Stimulated activated CD8-positive, alpha-beta memory T cell treated with anti-CD3 and anti-CD28 coated beads, Interleukin-12 subunit alpha, Interleukin-12 subunit beta, amount 100 ng/mL, for 1 hour (primary cell): Measurements from ENCODE around the gene MORN1.

Experiments
- DNase-seq: peaks from one replicate; pipeline ENCODE4 v3.0.0-alpha.2; 2020; ENCODE audit warnings: low read depth

The MORN1 gene

DNA sequence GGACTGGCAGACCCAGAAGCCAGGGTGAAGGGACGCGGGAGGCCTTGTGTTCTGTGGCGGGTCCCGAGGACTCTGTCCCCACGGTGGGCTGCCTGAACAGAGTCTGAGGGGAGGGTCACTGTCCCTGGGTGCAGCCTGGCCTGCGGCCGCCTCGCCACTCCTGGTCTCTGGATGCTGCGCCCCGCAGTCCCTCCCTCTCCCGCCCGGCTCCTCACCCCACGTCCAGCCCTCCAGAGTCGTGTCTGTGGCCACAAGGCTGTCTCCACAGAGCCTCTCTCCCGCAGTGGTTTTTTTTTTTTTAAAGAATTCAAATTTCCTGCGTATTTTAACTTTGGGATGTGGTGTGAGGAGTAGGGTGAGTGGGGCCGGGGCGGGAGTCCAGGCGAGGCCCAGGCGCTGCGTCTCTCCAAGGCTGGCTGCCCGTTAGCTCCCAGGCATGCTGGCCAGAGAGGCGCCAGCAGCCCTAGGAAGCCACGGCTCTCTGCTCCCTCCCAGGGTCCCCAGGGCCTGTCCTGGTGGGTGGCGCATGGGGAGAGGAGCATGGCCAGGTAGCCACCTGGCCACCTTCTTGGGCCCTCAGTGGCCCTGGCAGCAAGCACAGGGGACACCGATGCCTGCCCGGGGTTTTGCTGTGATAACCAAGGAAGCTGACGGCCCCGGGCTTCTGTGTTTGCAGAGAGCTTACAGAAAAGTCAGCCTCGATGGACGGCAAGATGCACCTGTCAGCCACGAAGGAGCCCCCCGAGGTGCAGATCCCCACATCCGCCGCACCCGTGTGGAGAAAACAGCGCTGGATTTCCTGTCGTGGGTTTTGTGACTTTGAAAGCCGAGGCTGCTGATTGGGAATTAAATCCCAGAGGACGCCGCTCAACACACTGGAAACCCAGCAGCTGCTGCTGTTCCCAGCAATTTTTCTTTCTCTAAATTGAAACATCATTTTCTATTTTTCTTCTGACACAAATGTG is 72.8 kb downstream of the MORN1 start:
- DNase-seq = no peak

GRCh38 chr1:2317230-2318065 is 73.9 kb downstream of the MORN1 start:
- no peak for DNase-seq

- no peak for DNase-seq
Observed at GRCh38 chr1:2316451-2316961, 74.8 kb downstream of the MORN1 start.

DNA sequence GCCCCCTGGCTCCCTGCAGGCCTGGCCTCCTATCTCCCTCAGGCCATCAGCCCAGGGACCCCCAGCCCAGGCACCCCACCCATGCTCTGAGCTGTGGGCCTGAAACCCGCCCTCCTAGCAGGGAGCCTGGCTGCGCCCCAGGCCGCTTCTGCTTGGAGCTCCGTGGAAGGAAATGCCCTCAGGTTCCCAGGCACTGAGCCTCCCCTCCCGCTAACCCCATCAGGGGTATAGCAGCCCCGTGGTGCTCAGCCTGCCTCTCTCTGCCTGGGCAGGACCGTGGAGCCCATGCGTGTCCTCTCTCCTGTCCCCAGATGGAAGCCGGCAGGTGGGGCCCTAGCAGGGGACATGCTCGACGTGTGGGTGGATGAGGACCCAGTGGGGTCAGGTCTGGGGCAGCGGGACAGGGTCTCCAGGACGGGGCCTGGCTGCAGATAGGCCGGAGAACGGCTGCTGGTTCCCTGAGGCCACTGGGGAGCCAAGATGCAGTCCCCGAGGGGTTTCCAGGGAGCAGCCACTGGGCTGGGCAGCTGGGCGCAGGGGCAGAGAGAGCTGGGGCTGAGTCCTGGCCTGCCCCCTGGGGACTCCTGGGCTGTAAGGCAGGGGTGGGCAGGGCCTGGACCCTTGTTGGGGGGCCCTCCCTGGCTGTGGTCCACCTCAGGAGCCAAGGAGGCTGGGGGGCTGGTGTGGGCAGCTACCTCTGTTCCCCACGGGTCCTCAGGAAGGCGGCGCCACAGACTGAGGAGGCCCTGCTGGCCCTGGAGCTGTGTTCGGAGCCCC is 75.5 kb downstream of the MORN1 start:
- no peak for DNase-seq

GRCh38 chr1:2314803-2315673 is 76.3 kb downstream of the MORN1 start:
- peak; percentile 44 for DNase-seq

DNA sequence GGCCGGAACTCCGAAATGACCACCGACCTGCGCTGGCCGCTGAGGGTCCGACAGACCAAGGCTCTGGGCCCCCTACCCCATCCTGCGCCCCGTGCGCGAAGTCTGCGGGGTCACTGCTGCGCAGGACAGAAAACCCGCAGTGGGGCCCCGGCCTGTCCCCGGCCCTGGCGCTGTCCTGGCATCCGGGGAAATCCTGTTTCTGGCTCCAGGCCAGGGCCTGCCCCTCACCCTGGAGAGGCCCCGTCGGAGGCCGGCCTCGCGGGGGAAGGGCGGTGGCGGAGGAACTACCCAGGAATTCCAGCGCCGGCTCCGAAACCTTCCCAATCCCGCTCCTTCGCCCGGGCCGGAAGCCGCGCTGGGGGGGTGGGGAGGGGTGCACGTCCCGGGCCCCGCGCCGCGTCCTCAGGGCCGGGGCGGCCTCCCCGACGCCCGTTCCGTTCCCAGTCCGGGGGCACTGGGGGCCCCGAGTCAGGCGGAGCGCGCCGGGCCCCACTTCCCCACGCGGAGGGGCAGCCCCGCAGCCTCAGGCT is 77.0 kb downstream of the MORN1 start:
- no peak for DNase-seq

DNA sequence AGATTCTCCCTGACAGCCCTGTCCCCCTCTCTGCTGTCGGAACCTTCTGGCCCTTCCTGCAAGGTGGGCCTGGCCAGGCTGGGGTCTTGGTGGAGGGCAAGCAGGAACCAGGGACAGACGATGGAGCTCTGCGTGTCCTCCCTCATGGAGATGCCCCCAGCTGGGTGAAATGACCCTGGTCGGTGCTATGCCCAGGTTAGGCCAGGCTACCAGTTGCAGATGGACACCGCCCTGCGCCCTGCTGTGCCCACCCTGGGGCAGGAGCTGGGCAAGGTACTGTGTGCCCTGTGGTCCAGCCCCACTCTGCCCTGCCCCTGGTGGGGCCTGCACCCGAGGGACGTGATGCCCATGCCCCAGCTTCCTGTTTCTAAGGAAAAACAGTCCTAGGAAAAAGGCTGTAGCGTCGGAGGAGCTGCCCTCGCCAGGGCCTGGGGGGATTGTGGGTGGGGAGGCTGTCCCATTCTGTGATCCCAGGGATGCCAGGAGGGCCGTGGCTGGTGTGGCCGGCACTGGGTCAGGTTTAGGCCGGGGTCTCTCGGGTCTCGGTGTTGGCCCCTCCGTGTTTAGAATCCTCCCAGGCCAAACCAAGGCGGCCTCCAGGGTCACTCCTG is 77.6 kb downstream of the MORN1 start:
- no peak for DNase-seq

- no peak for DNase-seq
Observed at GRCh38 chr1:2312515-2313301, 78.6 kb downstream of the MORN1 start.

- no peak for DNase-seq
Observed at GRCh38 chr1:2312160-2312514, 79.2 kb downstream of the MORN1 start.

DNA sequence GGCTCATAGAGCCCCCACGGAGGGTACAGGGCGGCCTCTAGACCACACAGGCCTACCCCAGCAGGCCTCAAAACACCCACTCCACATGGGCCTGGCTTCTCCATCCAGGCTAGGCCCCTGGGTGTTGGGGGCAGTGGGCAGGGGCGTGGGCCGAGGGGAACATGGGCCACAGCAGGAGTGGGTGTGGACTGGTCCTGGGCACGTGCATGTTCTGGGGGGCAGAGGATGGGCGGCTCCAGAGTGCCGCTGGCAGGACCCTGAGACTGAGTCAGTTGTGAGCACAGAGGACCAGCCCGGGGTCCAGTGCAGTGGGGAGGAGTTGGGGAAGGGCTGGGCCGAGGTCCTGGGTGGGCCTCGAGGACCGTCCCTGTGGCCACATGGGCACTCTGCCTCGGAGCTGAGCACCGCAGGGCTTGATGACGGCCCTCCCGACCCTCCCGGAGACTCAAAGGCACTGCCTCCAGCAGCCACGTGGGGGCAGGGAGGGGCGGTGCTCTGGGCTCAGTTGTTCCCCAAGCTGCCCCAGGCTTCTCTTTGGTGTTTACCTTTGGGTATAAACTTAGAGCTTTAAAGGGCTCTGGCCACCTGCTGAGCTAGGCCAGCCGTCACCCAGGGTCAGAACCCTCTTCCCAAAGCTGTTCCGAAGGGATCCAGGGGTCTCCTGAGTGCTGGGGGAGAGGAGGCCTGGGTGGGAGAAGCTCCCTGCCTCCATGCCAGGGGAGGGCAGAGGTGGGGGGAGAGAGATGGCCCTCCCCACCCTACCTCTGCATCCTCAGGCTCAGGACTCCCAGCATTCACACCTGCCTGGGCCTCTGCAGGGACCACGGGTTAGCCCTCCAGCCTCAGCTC is 79.9 kb downstream of the MORN1 start:
- DNase-seq = no peak

DNA sequence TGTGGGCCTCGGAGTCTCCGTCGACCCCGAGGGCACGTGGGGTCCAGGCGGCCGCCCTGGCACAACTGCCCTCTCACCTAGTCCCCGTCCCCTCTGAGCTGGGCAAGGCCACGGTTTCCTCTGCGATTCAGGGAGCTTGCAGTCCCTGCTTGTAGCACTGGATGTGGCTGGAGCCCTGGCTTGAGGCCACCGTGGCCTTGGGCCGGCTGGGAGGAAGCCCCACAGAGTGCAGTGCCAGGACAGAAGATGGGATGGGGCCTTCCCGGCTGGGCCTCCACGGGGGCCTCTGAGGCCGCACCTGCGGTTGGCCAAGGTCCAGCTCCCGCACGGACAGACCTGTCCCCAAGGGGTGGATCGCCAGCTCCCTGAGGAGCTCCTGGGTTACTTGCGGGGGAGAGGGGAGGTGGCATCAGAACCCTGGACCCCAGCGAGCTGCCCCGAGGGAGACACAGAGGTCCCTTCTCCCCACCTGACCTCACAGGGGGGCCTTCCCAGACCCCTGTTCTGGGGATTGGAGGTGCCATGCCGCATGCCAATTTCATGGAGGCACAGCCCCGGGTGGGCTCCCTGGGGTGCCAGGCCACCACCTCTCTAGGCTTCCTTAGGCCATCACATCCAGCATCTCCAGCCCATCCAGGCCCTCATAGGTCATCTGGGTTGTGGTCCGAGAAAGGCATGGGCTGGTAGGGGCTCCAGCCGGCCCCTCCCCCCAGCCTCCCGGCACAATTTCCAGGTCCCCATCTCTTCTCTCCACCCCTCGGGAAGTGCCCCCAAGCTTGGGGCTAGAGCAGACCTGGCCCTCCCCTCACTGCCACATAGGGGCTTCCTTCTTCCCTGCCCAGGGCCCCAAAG is 80.8 kb downstream of the MORN1 start:
- no peak for DNase-seq

- DNase-seq = no peak
Observed at GRCh38 chr1:2308844-2309243, 82.5 kb downstream of the MORN1 start.

DNA sequence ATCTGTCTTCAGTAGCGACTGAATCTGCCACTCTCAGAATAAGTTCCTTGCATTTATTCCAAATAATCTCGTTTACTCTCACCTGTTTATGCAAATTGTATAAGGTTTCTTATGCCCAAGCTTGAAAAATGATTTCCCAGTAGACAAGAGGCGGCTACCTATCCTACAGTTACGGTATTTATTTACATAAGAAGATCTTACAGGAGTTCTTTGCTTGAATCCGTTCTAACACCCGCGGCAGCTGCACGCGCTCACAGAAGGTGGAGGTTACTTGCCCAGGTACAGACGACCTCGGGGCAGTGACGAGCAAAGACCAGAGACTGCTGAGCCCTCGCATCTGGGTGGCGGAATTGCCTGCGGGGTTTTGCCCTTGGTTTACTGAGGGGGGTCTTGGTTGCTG is 83.4 kb downstream of the MORN1 start:
- DNase-seq = no peak

DNA sequence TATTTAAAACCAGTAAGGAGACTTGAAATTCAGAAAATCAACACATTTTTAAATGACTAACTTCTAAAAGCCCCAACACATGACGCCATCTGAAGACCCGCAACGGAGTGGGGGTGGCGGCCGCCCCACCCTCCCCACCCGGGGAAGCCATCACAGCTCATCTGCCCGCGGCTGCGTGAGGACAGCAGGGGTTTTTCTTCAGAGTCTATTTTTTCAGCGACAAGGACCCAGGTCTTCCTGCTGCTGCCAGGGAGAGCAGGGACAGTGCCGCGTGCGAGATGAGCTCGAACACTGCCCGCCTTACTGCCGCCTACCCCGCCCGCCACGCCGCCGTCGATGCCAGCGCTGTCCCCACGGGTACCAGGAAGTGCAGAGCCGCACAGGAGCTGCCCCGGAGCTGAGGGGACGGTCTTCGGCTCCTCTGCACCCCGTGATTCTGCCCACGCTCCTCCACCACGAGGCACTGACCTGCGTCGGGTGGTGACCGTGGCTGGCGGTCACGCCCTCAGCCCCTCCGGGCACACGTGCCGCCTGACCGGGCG is 84.2 kb downstream of the MORN1 start:
- no peak for DNase-seq

- no peak for DNase-seq
Observed at GRCh38 chr1:2306151-2306978, 85.0 kb downstream of the MORN1 start.

GRCh38 chr1:2304921-2305681 is 86.3 kb downstream of the MORN1 start:
- no peak for DNase-seq
